ENCODE measurements around the gene GNAT1. TPM values are rescaled to one million over a fixed set of nuclear protein-coding genes. Genes with fewer than 3 reads are reported as not detected.
A peak's percentile ranks its signal among the peaks of the same experiment; 100 is the strongest.

Gene GNAT1
- total and polyA plus RNA-seq, 2 of the 13 experiments (the other 11 are each of a cell fraction or from before 2014, with no cell fraction given): 0.15 TPM; not detected in 1

DNA sequence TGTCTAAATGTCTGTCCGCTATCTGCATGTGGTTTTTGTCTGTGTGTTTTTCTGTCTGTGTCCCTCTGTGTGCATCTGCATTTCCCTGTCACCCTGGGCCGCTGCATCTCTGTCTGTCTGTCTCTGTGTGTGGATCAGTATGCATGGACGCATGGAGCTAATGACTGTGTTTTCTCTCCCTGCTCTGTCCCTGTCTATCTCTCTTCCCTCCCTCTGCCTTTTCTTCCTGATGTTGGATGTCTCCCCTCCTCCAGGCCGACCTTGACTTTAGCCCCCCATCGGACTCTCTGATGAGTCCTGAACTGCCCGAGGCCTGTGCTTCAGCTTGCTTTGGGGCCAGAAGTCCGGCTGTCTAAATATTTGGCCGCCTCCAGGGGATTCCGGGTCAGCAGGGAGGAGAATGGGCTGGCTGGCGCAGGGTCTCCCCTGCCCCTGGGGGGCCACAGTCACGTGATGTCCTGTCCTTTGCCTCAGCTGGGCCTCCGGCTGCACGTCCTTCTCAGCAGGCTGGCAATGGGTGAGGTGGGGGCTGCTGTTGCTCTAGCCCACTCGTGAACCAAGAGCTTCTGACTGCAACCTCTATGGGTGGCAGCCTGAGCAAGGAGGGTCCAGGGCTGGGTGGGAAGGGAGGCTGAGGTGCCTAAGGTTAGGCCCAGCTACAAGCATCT is 17.4 kb downstream of the GNAT1 start (continued):
- TF ChIP-seq CBFB (CRISPR knock-in tag; IDR thresholded peaks at IDR 0.05) (0 out of 2 replicates have a peak, but pooled peaks have one; percentile 45), ZNF570 (CRISPR knock-in tag; IDR thresholded peaks at IDR 0.05; ENCODE audit: borderline replicate concordance) (0 out of 2 replicates have a peak, but pooled peaks have one; percentile 60), ZNF431 (CRISPR knock-in tag; IDR thresholded peaks at IDR 0.05; ENCODE audit: borderline replicate concordance, low read depth) (no peak; the same call in 1 of the 2 replicates), HNRNPL (IDR thresholded peaks at IDR 0.05; ENCODE audit: low read depth, low read length) (peak; percentile 79; the same call in 1 of the 2 replicates), CHCHD3 (CRISPR knock-in tag; IDR thresholded peaks at IDR 0.05) (no peak), JUND (CRISPR knock-in tag; IDR thresholded peaks at IDR 0.05) (peak; percentile 61), ZNF747 (CRISPR knock-in tag; IDR thresholded peaks at IDR 0.05; ENCODE audit: borderline replicate concordance) (peak; percentile 51; the same call in 1 of the 2 replicates), XRCC5 (optimal IDR thresholded peaks at IDR 0.05; ENCODE audit: low read length) (no peak), ZNF605 (CRISPR knock-in tag; IDR thresholded peaks at IDR 0.05) (0 out of 2 replicates have a peak, but pooled peaks have one; percentile 57), AKAP8 (CRISPR knock-in tag; IDR thresholded peaks at IDR 0.05) (peak; percentile 78), EZH2 (conservative IDR thresholded peaks at IDR 0.05; ENCODE audit: low read depth, low read length) (no peak), RCOR2 (CRISPR knock-in tag; IDR thresholded peaks at IDR 0.05) (peak; percentile 84), ZNF546 (CRISPR knock-in tag; conservative IDR thresholded peaks at IDR 0.05) (no peak), U2AF2 (IDR thresholded peaks at IDR 0.05; ENCODE audit: low read depth, low read length) (0 out of 2 replicates have a peak, but pooled peaks have one; percentile 28)
- TF ChIP-seq, protein P1, sequence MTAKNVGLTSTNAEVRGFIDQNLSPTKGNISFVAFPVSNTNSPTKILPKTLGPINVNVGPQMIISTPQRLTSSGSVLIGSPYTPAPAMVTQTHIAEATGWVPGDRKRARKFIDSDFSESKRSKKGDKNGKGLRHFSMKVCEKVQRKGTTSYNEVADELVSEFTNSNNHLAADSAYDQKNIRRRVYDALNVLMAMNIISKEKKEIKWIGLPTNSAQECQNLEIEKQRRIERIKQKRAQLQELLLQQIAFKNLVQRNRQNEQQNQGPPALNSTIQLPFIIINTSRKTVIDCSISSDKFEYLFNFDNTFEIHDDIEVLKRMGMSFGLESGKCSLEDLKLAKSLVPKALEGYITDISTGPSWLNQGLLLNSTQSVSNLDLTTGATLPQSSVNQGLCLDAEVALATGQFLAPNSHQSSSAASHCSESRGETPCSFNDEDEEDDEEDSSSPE (CRISPR knock-in tag; IDR thresholded peaks at IDR 0.05): peak; percentile 52; the same call in 1 of the 2 replicates
- TF ChIP-seq, protein P2, sequence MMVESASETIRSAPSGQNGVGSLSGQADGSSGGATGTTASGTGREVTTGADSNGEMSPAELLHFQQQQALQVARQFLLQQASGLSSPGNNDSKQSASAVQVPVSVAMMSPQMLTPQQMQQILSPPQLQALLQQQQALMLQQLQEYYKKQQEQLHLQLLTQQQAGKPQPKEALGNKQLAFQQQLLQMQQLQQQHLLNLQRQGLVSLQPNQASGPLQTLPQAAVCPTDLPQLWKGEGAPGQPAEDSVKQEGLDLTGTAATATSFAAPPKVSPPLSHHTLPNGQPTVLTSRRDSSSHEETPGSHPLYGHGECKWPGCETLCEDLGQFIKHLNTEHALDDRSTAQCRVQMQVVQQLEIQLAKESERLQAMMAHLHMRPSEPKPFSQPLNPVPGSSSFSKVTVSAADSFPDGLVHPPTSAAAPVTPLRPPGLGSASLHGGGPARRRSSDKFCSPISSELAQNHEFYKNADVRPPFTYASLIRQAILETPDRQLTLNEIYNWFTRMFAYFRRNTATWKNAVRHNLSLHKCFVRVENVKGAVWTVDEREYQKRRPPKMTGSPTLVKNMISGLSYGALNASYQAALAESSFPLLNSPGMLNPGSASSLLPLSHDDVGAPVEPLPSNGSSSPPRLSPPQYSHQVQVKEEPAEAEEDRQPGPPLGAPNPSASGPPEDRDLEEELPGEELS (CRISPR knock-in tag; IDR thresholded peaks at IDR 0.05): peak; percentile 94
- TF ChIP-seq, protein P3, sequence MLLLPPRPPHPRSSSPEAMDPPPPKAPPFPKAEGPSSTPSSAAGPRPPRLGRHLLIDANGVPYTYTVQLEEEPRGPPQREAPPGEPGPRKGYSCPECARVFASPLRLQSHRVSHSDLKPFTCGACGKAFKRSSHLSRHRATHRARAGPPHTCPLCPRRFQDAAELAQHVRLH (CRISPR knock-in tag; IDR thresholded peaks at IDR 0.05; ENCODE audit: borderline replicate concordance, low read depth): no peak
- TF ChIP-seq, protein P4, sequence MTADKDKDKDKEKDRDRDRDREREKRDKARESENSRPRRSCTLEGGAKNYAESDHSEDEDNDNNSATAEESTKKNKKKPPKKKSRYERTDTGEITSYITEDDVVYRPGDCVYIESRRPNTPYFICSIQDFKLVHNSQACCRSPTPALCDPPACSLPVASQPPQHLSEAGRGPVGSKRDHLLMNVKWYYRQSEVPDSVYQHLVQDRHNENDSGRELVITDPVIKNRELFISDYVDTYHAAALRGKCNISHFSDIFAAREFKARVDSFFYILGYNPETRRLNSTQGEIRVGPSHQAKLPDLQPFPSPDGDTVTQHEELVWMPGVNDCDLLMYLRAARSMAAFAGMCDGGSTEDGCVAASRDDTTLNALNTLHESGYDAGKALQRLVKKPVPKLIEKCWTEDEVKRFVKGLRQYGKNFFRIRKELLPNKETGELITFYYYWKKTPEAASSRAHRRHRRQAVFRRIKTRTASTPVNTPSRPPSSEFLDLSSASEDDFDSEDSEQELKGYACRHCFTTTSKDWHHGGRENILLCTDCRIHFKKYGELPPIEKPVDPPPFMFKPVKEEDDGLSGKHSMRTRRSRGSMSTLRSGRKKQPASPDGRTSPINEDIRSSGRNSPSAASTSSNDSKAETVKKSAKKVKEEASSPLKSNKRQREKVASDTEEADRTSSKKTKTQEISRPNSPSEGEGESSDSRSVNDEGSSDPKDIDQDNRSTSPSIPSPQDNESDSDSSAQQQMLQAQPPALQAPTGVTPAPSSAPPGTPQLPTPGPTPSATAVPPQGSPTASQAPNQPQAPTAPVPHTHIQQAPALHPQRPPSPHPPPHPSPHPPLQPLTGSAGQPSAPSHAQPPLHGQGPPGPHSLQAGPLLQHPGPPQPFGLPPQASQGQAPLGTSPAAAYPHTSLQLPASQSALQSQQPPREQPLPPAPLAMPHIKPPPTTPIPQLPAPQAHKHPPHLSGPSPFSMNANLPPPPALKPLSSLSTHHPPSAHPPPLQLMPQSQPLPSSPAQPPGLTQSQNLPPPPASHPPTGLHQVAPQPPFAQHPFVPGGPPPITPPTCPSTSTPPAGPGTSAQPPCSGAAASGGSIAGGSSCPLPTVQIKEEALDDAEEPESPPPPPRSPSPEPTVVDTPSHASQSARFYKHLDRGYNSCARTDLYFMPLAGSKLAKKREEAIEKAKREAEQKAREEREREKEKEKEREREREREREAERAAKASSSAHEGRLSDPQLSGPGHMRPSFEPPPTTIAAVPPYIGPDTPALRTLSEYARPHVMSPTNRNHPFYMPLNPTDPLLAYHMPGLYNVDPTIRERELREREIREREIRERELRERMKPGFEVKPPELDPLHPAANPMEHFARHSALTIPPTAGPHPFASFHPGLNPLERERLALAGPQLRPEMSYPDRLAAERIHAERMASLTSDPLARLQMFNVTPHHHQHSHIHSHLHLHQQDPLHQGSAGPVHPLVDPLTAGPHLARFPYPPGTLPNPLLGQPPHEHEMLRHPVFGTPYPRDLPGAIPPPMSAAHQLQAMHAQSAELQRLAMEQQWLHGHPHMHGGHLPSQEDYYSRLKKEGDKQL (CRISPR knock-in tag; IDR thresholded peaks at IDR 0.05; ENCODE audit: low read depth): peak; percentile 65
- TF ChIP-seq, protein P5, sequence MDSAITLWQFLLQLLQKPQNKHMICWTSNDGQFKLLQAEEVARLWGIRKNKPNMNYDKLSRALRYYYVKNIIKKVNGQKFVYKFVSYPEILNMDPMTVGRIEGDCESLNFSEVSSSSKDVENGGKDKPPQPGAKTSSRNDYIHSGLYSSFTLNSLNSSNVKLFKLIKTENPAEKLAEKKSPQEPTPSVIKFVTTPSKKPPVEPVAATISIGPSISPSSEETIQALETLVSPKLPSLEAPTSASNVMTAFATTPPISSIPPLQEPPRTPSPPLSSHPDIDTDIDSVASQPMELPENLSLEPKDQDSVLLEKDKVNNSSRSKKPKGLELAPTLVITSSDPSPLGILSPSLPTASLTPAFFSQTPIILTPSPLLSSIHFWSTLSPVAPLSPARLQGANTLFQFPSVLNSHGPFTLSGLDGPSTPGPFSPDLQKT (CRISPR knock-in tag; IDR thresholded peaks at IDR 0.05; ENCODE audit: borderline replicate concordance): no peak

Data from HepG2 (cell line).